Measurements from ENCODE around the gene MYMX. TPM values are rescaled to one million over a fixed set of nuclear protein-coding genes. Genes with fewer than 3 reads are reported as not detected.
A peak's percentile ranks its signal among the peaks of the same experiment; 100 is the strongest.

MYMX gene
- polyA plus RNA-seq, 1 donor from 2014 or later = not detected

GRCh38 chr6:44245391-44245911 lies 28.7 kb downstream of the MYMX start:
- Mint-ChIP-seq H3K27me3 (peaks cover 4% of the 10 kb centered on the region), H3K36me3 (peaks cover 7% of the 10 kb centered on the region), H3K4me3 (peak overlapping the region; percentile 95 to 100 (median 99)), H3K27ac (peak overlapping the region; percentile 98 to 100 (median 99)), H3K9me3 (no peaks in the 10 kb centered on the region), H3K4me1 (peaks cover 21 to 26% (median 22%) of the 10 kb centered on the region in 3 donors)

DNA sequence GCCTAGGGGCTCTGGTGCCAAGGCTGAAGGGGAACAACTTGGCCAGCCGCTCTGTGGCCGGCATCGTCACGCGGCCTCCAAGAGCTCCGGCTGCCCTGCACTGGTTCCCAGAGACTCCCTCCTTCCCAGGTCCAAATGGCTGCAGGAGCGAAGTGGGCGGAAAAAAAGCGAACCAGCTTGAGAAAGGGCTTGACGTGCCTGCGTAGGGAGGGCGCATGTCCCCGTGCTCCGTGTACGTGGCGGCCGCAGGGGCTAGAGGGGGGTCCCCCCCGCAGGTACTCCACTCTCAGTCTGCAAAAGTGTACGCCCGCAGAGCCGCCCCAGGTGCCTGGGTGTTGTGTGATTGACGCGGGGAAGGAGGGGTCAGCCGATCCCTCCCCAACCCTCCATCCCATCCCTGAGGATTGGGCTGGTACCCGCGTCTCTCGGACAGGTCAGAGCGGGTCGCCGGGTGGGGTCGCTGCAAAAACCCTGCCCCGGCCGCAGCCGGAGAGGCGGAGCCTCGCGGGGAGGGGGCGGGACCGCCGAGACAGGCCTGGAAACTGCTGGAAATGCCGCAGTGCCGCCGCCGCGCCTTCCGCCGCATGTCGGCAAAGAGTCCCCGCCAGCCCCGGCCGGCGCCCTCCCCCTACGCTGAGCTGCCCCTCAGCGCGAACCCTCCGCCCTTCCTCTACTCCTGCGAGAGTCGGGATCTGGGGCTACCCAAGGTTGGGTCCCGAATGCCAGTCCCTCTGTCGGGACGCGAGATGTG lies 29.4 kb downstream of the MYMX start:
- H3K4me3 Mint-ChIP-seq = peak overlapping the region; percentile 95 to 100 (median 99)

DNA sequence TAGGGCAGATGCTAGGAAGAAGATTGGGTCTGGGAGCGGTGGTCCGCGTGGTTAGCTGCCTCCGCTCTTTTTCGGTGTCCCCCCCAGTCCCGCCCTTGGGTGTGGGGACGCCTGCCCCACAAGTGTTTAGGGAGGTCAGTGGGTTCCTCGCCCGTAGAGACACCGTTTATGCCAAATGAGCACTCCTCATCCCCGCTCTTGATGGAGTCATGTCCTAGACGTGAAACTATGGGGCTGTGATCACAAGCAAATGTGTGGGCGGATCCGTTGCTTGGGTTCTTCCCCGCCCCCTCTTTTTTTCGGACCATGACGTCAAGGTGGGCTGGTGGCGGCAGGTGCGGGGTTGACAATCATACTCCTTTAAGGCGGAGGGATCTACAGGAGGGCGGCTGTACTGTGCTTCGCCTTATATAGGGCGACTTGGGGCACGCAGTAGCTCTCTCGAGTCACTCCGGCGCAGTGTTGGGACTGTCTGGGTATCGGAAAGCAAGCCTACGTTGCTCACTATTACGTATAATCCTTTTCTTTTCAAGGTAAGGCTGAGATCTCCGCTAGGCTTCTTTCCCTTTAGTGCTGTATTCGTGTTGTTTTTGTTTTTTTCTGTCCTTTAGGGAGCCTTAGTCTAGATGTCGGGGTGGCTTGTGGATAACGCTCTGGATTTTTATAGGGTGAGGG lies 30.1 kb downstream of the MYMX start, which contains the start of gene HSP90AB1:
Gene HSP90AB1 (plus strand): TSS at position 439 of the 675 bp plus-strand sequence. CDS start 1,529 bp downstream, outside the sequence.
- peaks cover 22 to 32% (median 24%) of the 10 kb centered on the region in 3 donors for H3K4me1 Mint-ChIP-seq
- H3K27me3 Mint-ChIP-seq = peaks cover 4% of the 10 kb centered on the region
- peaks cover 7% of the 10 kb centered on the region for H3K36me3 Mint-ChIP-seq
- H3K27ac Mint-ChIP-seq = peak within 1 kb of the TSS; percentile 98 to 100 (median 99)
- peak within 1 kb of the TSS; percentile 95 to 100 (median 99) for H3K4me3 Mint-ChIP-seq
- no peaks in the 10 kb centered on the region for H3K9me3 Mint-ChIP-seq

More for the DNA sequence above, 29.4 kb downstream of the MYMX start:
- Mint-ChIP-seq H3K9me3 (no peaks in the 10 kb centered on the region), H3K27me3 (peaks cover 4% of the 10 kb centered on the region), H3K4me1 (peaks cover 21 to 29% (median 22%) of the 10 kb centered on the region in 3 donors), H3K36me3 (peaks cover 7% of the 10 kb centered on the region), H3K27ac (peak overlapping the region; percentile 98 to 100 (median 99))

- H3K27ac Mint-ChIP-seq = peak overlapping the region; percentile 98 to 100 (median 99)
- H3K4me3 Mint-ChIP-seq = peak overlapping the region; percentile 95 to 100 (median 99)
- peaks cover 4% of the 10 kb centered on the region for H3K27me3 Mint-ChIP-seq
- peaks cover 7% of the 10 kb centered on the region for H3K36me3 Mint-ChIP-seq
- H3K9me3 Mint-ChIP-seq = no peaks in the 10 kb centered on the region
- peaks cover 25 to 37% (median 26%) of the 10 kb centered on the region in 3 donors for H3K4me1 Mint-ChIP-seq
Measured at GRCh38 chr6:44247338-44248302, 30.9 kb downstream of the MYMX start.

DNA sequence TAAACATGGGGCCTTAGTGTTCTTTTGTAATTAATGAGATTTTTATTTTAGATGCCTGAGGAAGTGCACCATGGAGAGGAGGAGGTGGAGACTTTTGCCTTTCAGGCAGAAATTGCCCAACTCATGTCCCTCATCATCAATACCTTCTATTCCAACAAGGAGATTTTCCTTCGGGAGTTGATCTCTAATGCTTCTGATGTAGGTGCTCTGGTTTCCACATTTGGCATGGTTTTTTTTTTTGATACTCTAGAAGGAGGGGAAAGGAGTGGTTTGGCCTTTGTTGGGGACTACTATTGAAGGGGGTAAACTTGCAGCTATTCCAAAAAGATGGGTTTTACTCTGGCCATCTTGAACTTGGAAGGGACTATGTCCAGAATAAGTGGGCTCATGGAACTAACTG lies 31.9 kb downstream of the MYMX start:
- H3K4me1 Mint-ChIP-seq = peaks cover 31 to 46% (median 34%) of the 10 kb centered on the region in 3 donors
- H3K4me3 Mint-ChIP-seq = peak overlapping the region; percentile 95 to 100 (median 99)
- peaks cover 4% of the 10 kb centered on the region for H3K27me3 Mint-ChIP-seq
- no peaks in the 10 kb centered on the region for H3K9me3 Mint-ChIP-seq
- peak overlapping the region in 2 of 3 donors; percentile 98 to 99 for H3K27ac Mint-ChIP-seq
- H3K36me3 Mint-ChIP-seq = peaks cover 8% of the 10 kb centered on the region

- Mint-ChIP-seq H3K27me3 (peaks cover 4% of the 10 kb centered on the region), H3K4me3 (peak overlapping the region; percentile 95 to 100 (median 99)), H3K9me3 (no peaks in the 10 kb centered on the region), H3K4me1 (peaks cover 34 to 50% (median 34%) of the 10 kb centered on the region in 3 donors), H3K27ac (peak overlapping the region in 2 of 3 donors; percentile 98 to 99), H3K36me3 (peaks cover 8% of the 10 kb centered on the region)
Measured at GRCh38 chr6:44249082-44249748, 32.5 kb downstream of the MYMX start.

GRCh38 chr6:44250067-44250717 lies 33.5 kb downstream of the MYMX start:
- Mint-ChIP-seq H3K4me1 (peaks cover 36 to 56% (median 41%) of the 10 kb centered on the region in 3 donors), H3K36me3 (peaks cover 10% of the 10 kb centered on the region), H3K27ac (peak overlapping the region in 2 of 3 donors; percentile 64 to 98), H3K4me3 (peak overlapping the region in 2 of 4 donors; percentile 57 to 95), H3K27me3 (peaks cover 4% of the 10 kb centered on the region), H3K9me3 (no peaks in the 10 kb centered on the region)

GRCh38 chr6:44250718-44251123 lies 34.0 kb downstream of the MYMX start:
- H3K27ac Mint-ChIP-seq = peak overlapping the region in 1 of 3 donors; percentile 98
- H3K27me3 Mint-ChIP-seq = peaks cover 4% of the 10 kb centered on the region
- H3K36me3 Mint-ChIP-seq = peaks cover 10% of the 10 kb centered on the region
- peak overlapping the region in 1 of 4 donors; percentile 95 for H3K4me3 Mint-ChIP-seq
- no peaks in the 10 kb centered on the region for H3K9me3 Mint-ChIP-seq
- peaks cover 41 to 56% (median 44%) of the 10 kb centered on the region in 3 donors for H3K4me1 Mint-ChIP-seq

DNA sequence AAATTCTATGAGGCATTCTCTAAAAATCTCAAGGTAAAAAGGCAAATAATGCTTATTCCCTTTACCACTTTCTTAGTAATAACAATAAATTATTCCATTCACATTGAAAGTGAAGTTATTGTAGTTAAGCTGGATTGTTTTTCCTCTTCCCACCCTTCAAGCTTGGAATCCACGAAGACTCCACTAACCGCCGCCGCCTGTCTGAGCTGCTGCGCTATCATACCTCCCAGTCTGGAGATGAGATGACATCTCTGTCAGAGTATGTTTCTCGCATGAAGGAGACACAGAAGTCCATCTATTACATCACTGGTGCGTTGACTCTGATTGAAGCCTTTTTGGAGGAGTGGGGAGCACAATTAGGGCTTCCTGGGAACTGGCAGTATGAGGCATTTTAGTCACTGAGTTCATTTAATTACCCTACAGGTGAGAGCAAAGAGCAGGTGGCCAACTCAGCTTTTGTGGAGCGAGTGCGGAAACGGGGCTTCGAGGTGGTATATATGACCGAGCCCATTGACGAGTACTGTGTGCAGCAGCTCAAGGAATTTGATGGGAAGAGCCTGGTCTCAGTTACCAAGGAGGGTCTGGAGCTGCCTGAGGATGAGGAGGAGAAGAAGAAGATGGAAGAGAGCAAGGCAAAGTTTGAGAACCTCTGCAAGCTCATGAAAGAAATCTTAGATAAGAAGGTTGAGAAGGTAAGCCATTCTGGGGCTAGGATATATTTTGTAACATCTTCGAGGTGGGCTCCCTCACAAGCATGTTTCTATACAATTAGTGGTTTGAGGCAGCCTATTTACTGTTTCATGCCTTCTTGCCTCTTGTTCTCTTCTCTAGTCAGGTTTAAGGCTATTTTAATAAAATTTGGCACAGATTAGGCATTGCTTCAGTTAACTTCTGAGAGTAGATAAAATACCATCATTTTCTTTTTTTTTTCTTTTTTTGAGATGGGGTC lies 35.1 kb downstream of the MYMX start:
- peak overlapping the region in 1 of 4 donors; percentile 95 for H3K4me3 Mint-ChIP-seq

DNA sequence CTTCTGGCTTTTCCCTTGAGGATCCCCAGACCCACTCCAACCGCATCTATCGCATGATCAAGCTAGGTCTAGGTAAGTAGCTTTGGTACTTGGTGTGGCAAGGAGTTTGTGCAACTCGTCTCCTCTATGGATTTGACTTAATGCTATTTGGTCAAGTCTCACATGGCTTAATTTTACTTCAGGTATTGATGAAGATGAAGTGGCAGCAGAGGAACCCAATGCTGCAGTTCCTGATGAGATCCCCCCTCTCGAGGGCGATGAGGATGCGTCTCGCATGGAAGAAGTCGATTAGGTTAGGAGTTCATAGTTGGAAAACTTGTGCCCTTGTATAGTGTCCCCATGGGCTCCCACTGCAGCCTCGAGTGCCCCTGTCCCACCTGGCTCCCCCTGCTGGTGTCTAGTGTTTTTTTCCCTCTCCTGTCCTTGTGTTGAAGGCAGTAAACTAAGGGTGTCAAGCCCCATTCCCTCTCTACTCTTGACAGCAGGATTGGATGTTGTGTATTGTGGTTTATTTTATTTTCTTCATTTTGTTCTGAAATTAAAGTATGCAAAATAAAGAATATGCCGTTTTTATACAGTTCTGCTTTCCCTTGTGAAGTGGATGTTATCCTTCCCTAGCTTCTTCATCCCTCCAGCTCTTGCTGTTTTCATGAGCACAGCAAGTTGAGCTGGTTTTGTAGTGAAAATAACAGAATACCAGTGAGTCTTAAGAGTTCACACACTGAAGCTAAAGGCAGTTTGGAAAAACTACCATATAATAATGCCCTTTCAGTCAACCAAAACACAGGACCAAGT lies 36.8 kb downstream of the MYMX start:
- Mint-ChIP-seq H3K36me3 (peaks cover 8% of the 10 kb centered on the region), H3K27me3 (peaks cover 3% of the 10 kb centered on the region), H3K27ac (peak overlapping the region; percentile 40 to 98 (median 93)), H3K4me1 (peaks cover 51 to 69% (median 53%) of the 10 kb centered on the region in 3 donors), H3K4me3 (peak overlapping the region in 3 of 4 donors; percentile 18 to 95 (median 39)), H3K9me3 (no peaks in the 10 kb centered on the region)

More for the DNA sequence above, 35.1 kb downstream of the MYMX start:
- Mint-ChIP-seq H3K27me3 (peaks cover 2% of the 10 kb centered on the region), H3K36me3 (peaks cover 10% of the 10 kb centered on the region), H3K9me3 (no peaks in the 10 kb centered on the region), H3K4me1 (peaks cover 47 to 64% (median 49%) of the 10 kb centered on the region in 3 donors), H3K27ac (peak overlapping the region; percentile 1 to 98 (median 71))

- H3K9me3 Mint-ChIP-seq = no peaks in the 10 kb centered on the region
Measured at GRCh38 chr6:44254191-44255104, 37.7 kb downstream of the MYMX start.

More at GRCh38 chr6:44254191-44255104, 37.7 kb downstream of the MYMX start:
- H3K4me1 Mint-ChIP-seq = peaks cover 46 to 71% (median 51%) of the 10 kb centered on the region in 3 donors
- H3K27me3 Mint-ChIP-seq = peaks cover 3% of the 10 kb centered on the region
- peak overlapping the region; percentile 14 to 98 (median 88) for H3K27ac Mint-ChIP-seq
- peak overlapping the region; percentile 52 to 95 (median 58) for H3K4me3 Mint-ChIP-seq
- peaks cover 10% of the 10 kb centered on the region for H3K36me3 Mint-ChIP-seq

Measured in IgD-negative memory B cell (primary cell).